ENCODE results near the gene DIS3L.
"Not testable (repeated sequence)": the region's sequence is repeated elsewhere in the genome, so short reads cannot be mapped to it uniquely, and the experiment has no call there.

DIS3L gene

GRCh38 chr15:66278056-66278455, 15.3 kb upstream of the DIS3L start:
- DNase-seq (ENCODE audit: low spot score): no peak

GRCh38 chr15:66278671-66279070, 14.7 kb upstream of the DIS3L start:
- no peak for DNase-seq (ENCODE audit: low spot score)

GRCh38 chr15:66284271-66284670, 9.1 kb upstream of the DIS3L start:
- no peak for DNase-seq (ENCODE audit: low spot score)

GRCh38 chr15:66285533-66286280, 7.7 kb upstream of the DIS3L start:
- no peak for DNase-seq (ENCODE audit: low spot score)

- DNase-seq (ENCODE audit: low spot score): no peak
These were observed 5.8 kb upstream of the DIS3L start for GRCh38 chr15:66287461-66288057.

GRCh38 chr15:66288093-66288492, 5.3 kb upstream of the DIS3L start:
- no peak for DNase-seq (ENCODE audit: low spot score)

GRCh38 chr15:66288551-66289185, 4.7 kb upstream of the DIS3L start:
- DNase-seq (ENCODE audit: low spot score): no peak

- DNase-seq (ENCODE audit: low spot score): no peak
These were observed 3.4 kb upstream of the DIS3L start for GRCh38 chr15:66290007-66290406.

- no peak for DNase-seq (ENCODE audit: low spot score)
These were observed 2.9 kb upstream of the DIS3L start for GRCh38 chr15:66290518-66290917.

GRCh38 chr15:66291816-66292570, 1.4 kb upstream of the DIS3L start:
- no peak for DNase-seq (ENCODE audit: low spot score)

GRCh38 chr15:66292571-66293418, 573 bp upstream of the DIS3L start:
- DNase-seq (ENCODE audit: low spot score): no peak

GRCh38 chr15:66294157-66294931, 976 bp downstream of the DIS3L start:
- DNase-seq (ENCODE audit: low spot score): no peak

- no peak for DNase-seq (ENCODE audit: low spot score)
These were observed 1.5 kb downstream of the DIS3L start for GRCh38 chr15:66294932-66295235.

GRCh38 chr15:66296186-66296585, 2.8 kb downstream of the DIS3L start:
- DNase-seq (ENCODE audit: low spot score): no peak

- DNase-seq (ENCODE audit: low spot score): no peak
These were observed 5.5 kb downstream of the DIS3L start for GRCh38 chr15:66298803-66299251.

GRCh38 chr15:66302489-66303278, 9.3 kb downstream of the DIS3L start:
- no peak for DNase-seq (ENCODE audit: low spot score)

- DNase-seq (ENCODE audit: low spot score): not testable (repeated sequence)
These were observed 11.1 kb downstream of the DIS3L start for GRCh38 chr15:66304425-66304824.

- DNase-seq (ENCODE audit: low spot score): no peak
These were observed 13.0 kb downstream of the DIS3L start for GRCh38 chr15:66306381-66306780.

GRCh38 chr15:66308531-66308930, 15.2 kb downstream of the DIS3L start:
- no peak for DNase-seq (ENCODE audit: low spot score)

- no peak for DNase-seq (ENCODE audit: low spot score)
These were observed 16.5 kb downstream of the DIS3L start for GRCh38 chr15:66309828-66310227.

Data from ecto neural progenitor cell (in vitro differentiated cells).